ENCODE results near the gene AQP9.

The AQP9 gene

DNA sequence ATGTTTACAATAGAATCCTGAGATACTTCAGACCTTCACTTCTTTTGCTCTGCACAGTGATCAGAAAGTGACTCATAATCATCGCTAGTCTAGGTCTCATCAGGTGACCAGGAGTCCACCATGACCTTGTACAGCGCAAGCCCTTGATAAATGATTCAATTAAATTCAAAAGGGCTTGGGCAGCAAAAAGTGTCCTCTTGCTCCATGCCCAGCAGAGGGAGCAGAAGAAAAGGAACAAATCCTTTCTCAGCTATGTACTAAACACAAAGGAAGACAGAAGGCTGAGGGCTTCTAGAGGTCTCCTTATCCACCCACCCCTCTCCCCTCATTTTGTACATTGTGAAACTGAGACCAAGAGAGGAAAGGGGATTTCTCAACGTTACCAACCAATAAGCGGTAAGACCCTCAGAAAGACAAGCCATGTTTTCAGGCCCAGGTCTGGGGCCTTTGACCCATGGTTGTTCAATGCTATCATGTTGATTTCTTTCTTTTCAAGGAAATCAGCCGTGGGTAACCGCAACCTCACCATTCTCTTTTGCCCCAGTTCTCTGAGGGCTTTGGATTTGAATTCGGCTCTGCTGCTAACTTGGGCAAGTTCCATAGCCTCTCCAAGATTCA lies 74.8 kb downstream of the AQP9 start:
- Histone ChIP-seq H3K4me3 (ENCODE audit: low read length) (no peak overlapping the region), H3K4me2 (ENCODE audit: low read depth, low read length) (no peak overlapping the region), H3K9me3 (replicated peaks; ENCODE audit: insufficient read depth, low read length) (no peaks in the 10 kb centered on the region), H3K27me3 (replicated peaks; ENCODE audit: insufficient read depth, low read length) (no peaks in the 10 kb centered on the region), H3K9me2 (replicated peaks; ENCODE audit: insufficient read depth, low read length) (no peaks in the 10 kb centered on the region), H3K27ac (ENCODE audit: low read length) (no peak overlapping the region), H3K4me1 (ENCODE audit: low read length) (no peaks in the 10 kb centered on the region), H2AFZ (ENCODE audit: low read length) (no peak overlapping the region), H3K36me3 (replicated peaks; ENCODE audit: insufficient read depth, low read length) (no peaks in the 10 kb centered on the region), H3K9ac (ENCODE audit: low read length) (no peak overlapping the region), H3K79me2 (ENCODE audit: low read length) (no peaks in the 10 kb centered on the region), H4K20me1 (ENCODE audit: insufficient read depth, low read length) (no peaks in the 10 kb centered on the region), H3F3A (ENCODE audit: insufficient read depth, low read length) (no peaks in the 10 kb centered on the region)
- DNase-seq, result peak; percentile 39
- peak; percentile 63 for TF ChIP-seq CTCF (IDR thresholded peaks at IDR 0.05; ENCODE audit: low read length)
- no peak for TF ChIP-seq EZH2 (optimal IDR thresholded peaks at IDR 0.05; ENCODE audit: low read depth, low read length)

DNA sequence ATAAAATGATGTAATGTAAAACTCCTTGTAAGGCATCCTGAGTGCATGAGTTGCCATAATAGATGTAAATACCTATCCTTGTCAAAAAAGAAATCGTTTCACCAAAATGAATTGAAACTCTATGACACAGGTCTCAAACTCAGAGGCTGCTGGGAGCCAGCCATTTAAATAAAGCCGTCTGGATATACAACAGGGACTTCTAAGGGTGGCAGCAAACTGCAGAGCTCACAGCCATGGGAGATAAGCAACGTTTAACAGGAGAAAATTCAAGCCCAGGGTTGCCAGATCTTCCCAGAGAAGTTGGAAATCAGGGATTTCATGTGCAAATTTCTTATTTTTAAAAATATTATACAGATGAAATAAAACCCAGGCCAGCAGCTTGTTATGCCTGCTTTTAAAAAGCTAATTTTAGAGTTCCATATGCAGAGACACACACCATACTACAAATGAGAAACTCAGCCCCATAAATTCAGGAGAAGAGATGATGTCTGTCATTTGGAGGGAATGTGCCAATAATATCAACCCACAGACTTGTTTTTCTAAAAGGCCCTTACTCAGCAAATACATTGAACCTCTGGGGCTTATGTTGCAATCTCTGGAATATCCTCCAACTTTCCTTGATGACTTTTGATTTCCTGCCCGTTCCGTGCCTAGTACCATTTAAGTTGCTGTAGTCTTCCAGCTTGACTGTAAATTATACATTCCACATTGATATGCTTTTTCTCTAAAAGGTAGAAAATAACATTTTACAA lies 75.6 kb downstream of the AQP9 start:
- no peaks in the 10 kb centered on the region for H3K36me3 ChIP-seq (replicated peaks; ENCODE audit: insufficient read depth, low read length)
- no peak overlapping the region for H3K4me3 ChIP-seq (ENCODE audit: low read length)
- no peak for DNase-seq
- no peak overlapping the region for H3K9ac ChIP-seq (ENCODE audit: low read length)
- TF ChIP-seq EZH2phosphoT487 (IDR thresholded peaks at IDR 0.05; ENCODE audit: low read length) (no peak), EZH2 (optimal IDR thresholded peaks at IDR 0.05; ENCODE audit: low read depth, low read length) (no peak), CTCF (IDR thresholded peaks at IDR 0.05; ENCODE audit: low read length) (no peak)
- no peaks in the 10 kb centered on the region for H3K9me3 ChIP-seq (replicated peaks; ENCODE audit: insufficient read depth, low read length)
- H3K4me1 ChIP-seq (ENCODE audit: low read length), result no peaks in the 10 kb centered on the region
- H4K20me1 ChIP-seq (ENCODE audit: insufficient read depth, low read length), result no peaks in the 10 kb centered on the region
- H3F3A ChIP-seq (ENCODE audit: insufficient read depth, low read length), result no peaks in the 10 kb centered on the region
- H3K4me2 ChIP-seq (ENCODE audit: low read depth, low read length), result no peak overlapping the region
- no peaks in the 10 kb centered on the region for H3K9me2 ChIP-seq (replicated peaks; ENCODE audit: insufficient read depth, low read length)
- no peaks in the 10 kb centered on the region for H3K79me2 ChIP-seq (ENCODE audit: low read length)
- no peaks in the 10 kb centered on the region for H3K27me3 ChIP-seq (replicated peaks; ENCODE audit: insufficient read depth, low read length)
- H3K27ac ChIP-seq (ENCODE audit: low read length), result no peak overlapping the region
- no peak overlapping the region for H2AFZ ChIP-seq (ENCODE audit: low read length)

DNA sequence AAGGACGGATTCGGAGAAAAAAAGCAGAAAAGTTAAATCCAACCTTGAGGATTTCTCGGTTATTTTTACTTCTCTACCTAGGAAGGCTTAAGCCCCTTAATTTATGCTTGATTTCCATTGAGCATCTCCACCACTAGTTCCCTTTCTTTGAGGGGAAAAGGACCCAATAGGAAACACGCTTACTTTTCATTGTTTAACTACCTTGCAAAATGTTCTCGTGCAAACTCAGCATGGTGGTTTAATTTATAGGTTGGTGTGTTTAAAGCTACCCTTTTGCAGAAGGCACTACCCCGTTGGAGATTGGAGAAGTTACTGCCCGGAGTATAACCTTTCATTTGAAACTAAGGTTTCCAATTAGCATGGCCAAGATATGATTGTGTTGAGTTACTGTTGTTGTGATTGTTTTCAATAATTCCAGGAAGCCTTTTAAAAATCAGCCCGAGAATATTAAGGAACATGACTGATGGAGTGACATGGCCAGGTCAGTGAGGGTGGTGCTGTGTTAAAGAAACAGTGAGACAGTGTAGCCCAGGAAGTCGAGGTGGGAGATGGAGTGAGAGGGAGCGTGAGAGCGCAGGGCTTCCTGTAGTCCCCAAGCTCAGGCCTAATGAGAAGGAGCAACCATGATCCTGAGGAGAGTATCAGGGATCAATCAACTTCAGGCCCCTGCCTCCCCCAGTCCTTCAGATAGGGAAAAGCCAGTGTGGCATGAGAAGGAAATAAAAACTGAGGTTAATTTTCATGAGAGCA lies 76.6 kb downstream of the AQP9 start:
- no peaks in the 10 kb centered on the region for H3K9me3 ChIP-seq (replicated peaks; ENCODE audit: insufficient read depth, low read length)
- no peaks in the 10 kb centered on the region for H3K36me3 ChIP-seq (replicated peaks; ENCODE audit: insufficient read depth, low read length)
- H2AFZ ChIP-seq (ENCODE audit: low read length), result no peak overlapping the region
- H3K27me3 ChIP-seq (replicated peaks; ENCODE audit: insufficient read depth, low read length), result no peaks in the 10 kb centered on the region
- H4K20me1 ChIP-seq (ENCODE audit: insufficient read depth, low read length), result no peaks in the 10 kb centered on the region
- no peaks in the 10 kb centered on the region for H3K9me2 ChIP-seq (replicated peaks; ENCODE audit: insufficient read depth, low read length)
- TF ChIP-seq EZH2phosphoT487 (IDR thresholded peaks at IDR 0.05; ENCODE audit: low read length) (no peak), CTCF (IDR thresholded peaks at IDR 0.05; ENCODE audit: low read length) (no peak), EZH2 (optimal IDR thresholded peaks at IDR 0.05; ENCODE audit: low read depth, low read length) (no peak)
- no peak overlapping the region for H3K4me3 ChIP-seq (ENCODE audit: low read length)
- no peak overlapping the region for H3K9ac ChIP-seq (ENCODE audit: low read length)
- H3K4me1 ChIP-seq (ENCODE audit: low read length), result no peaks in the 10 kb centered on the region
- no peak overlapping the region for H3K27ac ChIP-seq (ENCODE audit: low read length)
- H3K4me2 ChIP-seq (ENCODE audit: low read depth, low read length), result no peak overlapping the region
- no peaks in the 10 kb centered on the region for H3F3A ChIP-seq (ENCODE audit: insufficient read depth, low read length)
- no peak for DNase-seq
- H3K79me2 ChIP-seq (ENCODE audit: low read length), result no peaks in the 10 kb centered on the region
